Spleen (tissue), 11 donors: ENCODE data around the gene HMCN1. TPM values are rescaled to one million over a fixed set of nuclear protein-coding genes. Genes with fewer than 3 reads are reported as not detected.
"Not testable (repeated sequence)": the region's sequence is repeated elsewhere in the genome, so short reads cannot be mapped to it uniquely, and the experiment has no call there.

Experiments
- DNase-seq: peaks from one replicate; pipeline ENCODE4 v3.0.0-alpha.2; 2020
- H3K27ac ChIP-seq, 8 donors: fragments of 200-600 bp; sonication (generic) in 7 of 8; 1 replicate in 4 of 8; 2 replicates in 4 of 8; pipeline versions ENCODE4 v1.5.0 to v1.8.0; 2016 to 2021; ENCODE audit warnings: inconsistent platforms in 4 of 8, mild to moderate bottlenecking in 4 of 8, moderate library complexity in 1 of 8
- H3K27me3 ChIP-seq, 7 donors: fragments of 200-600 bp; sonication (generic) in 6 of 7; replicated peaks in 1 of 7; 1 replicate in 4 of 7; 2 replicates in 3 of 7; pipeline versions ENCODE4 v1.5.0 to v1.8.0; 2016 to 2021; ENCODE audit warnings: inconsistent platforms in 3 of 7, mild to moderate bottlenecking in 1 of 7
- H3K36me3 ChIP-seq, 6 donors: fragments of 200-600 bp; sonication (generic) in 5 of 6; 1 replicate in 4 of 6; 2 replicates in 2 of 6; pipeline versions ENCODE4 v1.5.0 to v1.8.0; 2016 to 2021; ENCODE audit warnings: inconsistent platforms in 2 of 6
- H3K4me1 ChIP-seq, 6 donors: fragments of 200-600 bp; sonication (generic) in 5 of 6; 1 replicate in 3 of 6; 2 replicates in 3 of 6; pipeline versions ENCODE4 v1.5.0 to v1.8.0; 2016 to 2021; ENCODE audit warnings: inconsistent platforms in 3 of 6
- H3K4me3 ChIP-seq, 8 donors: fragments of 200-600 bp; sonication (generic) in 7 of 8; 1 replicate in 4 of 8; 2 replicates in 4 of 8; pipeline versions ENCODE4 v1.5.0 to v1.8.0; 2016 to 2021; ENCODE audit warnings: inconsistent platforms in 4 of 8, mild to moderate bottlenecking in 4 of 8, moderate library complexity in 2 of 8
- H3K9me3 ChIP-seq, 8 donors: fragments of 200-600 bp; sonication (generic) in 7 of 8; 1 replicate in 4 of 8; 2 replicates in 4 of 8; pipeline versions ENCODE4 v1.5.0 to v1.8.0; 2016 to 2021; ENCODE audit warnings: inconsistent platforms in 4 of 8
- CTCF ChIP-seq, 11 experiments: fragments of 200-600 bp in 7 of 11; fragments of 450-650 bp in 4 of 11; sonication (generic) in 4 of 11; IDR thresholded peaks in 8 of 11; conservative IDR thresholded peaks in 3 of 11; 1 replicate in 7 of 11; 2 replicates in 4 of 11; pipeline versions ENCODE4 v1.4.0 to v1.8.0; 2016 to 2021; ENCODE audit warnings: antibody characterized with exemption in 11 of 11, inconsistent platforms in 4 of 11, mild to moderate bottlenecking in 1 of 11
- POLR2A ChIP-seq, 3 donors: fragments of 450-650 bp; IDR thresholded peaks; one replicate each; pipeline ENCODE4 v1.5.1; 2017; ENCODE audit warnings: antibody characterized with exemption in 3 of 3, mild to moderate bottlenecking in 1 of 3
- POLR2AphosphoS5 ChIP-seq, 3 donors: sonication (generic); formaldehyde crosslinking; IDR thresholded peaks; one replicate each; pipeline ENCODE4 v1.5.1; 2017; ENCODE audit warnings: antibody characterized with exemption in 3 of 3
- WGBS, 5 donors: extraction: QIAGEN DNeasy Blood & Tissue Kit in 3 of 5; methylation state at CpG; one replicate each; pipeline versions ENCODE4 v1.1.5 to v1.1.7; 2013 to 2018; 5-methylcytosine and 5-hydroxymethylcytosine counted together
- intact Hi-C: fragments of 100-400 bp; cut with DNase I; formaldehyde crosslinking; loops from one replicate; pipeline ENCODE4 v1.15.0; 2023; ENCODE audit warnings: low total_unique reads
- polyA plus RNA-seq, 3 donors: library from polyadenylated mRNA; stranded (reverse); fragments of 200-250 nt; gene quantifications; one replicate each; pipeline ENCODE4 v1.2.1, GENCODE V29; 2013
- total RNA-seq, 7 donors: library from RNA; depleted of rRNA in 3 of 7; stranded (reverse); fragments of >200 nt in 3 of 7; fragmentation: NEBNext Ultra II Directional in 4 of 7; extraction: Animal tissue kit (Norgen Biotek cat#: 25700) in 4 of 7; gene quantifications; one replicate each; pipeline versions ENCODE4 v1.1.0 to v1.2.1, GENCODE V29; 2016 to 2021
- donor health status: healthy with polysubstance abuse.
- donor health status: DM: no; HTN: no; CAD: no; lungs with moderate emphysema.
- donor health status: DM: no; HTN: no; CAD: no.
- donor health status: Bipolar disorder and iron deficiency.
- donor health status: healthy.
- donor health status: DM: no; HTN: no; CAD: no.
- donor health status: DM: yes; HTN: yes; CAD: no.

HMCN1 gene
- total and polyA plus RNA-seq, 10 donors, result 1.2 to 28.8 (median 19.9) TPM

- WGBS, 5 donors, result 61 to 88% (median 63%) methylated on average over 1 of the region's 1 CpG
- DNase-seq, result no peak
- no peak overlapping the region for H3K4me3 ChIP-seq
- no peaks in the 10 kb centered on the region for H3K27me3 ChIP-seq
- H3K4me1 ChIP-seq, result peaks cover 0 to 11% (median 6%) of the 10 kb centered on the region in 6 donors
- no peaks in the 10 kb centered on the region for H3K9me3 ChIP-seq
- TF ChIP-seq POLR2A (IDR thresholded peaks at IDR 0.05) (no peak), POLR2AphosphoS5 (IDR thresholded peaks at IDR 0.05) (no peak), CTCF (IDR thresholded peaks at IDR 0.05 in 8 of 11, conservative IDR thresholded peaks at IDR 0.05 in 3 of 11) (no peak)
- no peak overlapping the region for H3K27ac ChIP-seq
- peaks cover 0 to 4% (median 0%) of the 10 kb centered on the region in 6 donors for H3K36me3 ChIP-seq
- intact Hi-C loops, result no loop called here
Measured at GRCh38 chr1:186183219-186183618, 449.0 kb downstream of the HMCN1 start.

GRCh38 chr1:186183970-186184628 lies 449.9 kb downstream of the HMCN1 start:
- DNase-seq, result no peak
- TF ChIP-seq CTCF (IDR thresholded peaks at IDR 0.05 in 8 of 11, conservative IDR thresholded peaks at IDR 0.05 in 3 of 11), result no peak
- no peak for TF ChIP-seq POLR2AphosphoS5 (IDR thresholded peaks at IDR 0.05)
- TF ChIP-seq POLR2A (IDR thresholded peaks at IDR 0.05), result no peak
- peaks cover 0 to 11% (median 6%) of the 10 kb centered on the region in 6 donors for H3K4me1 ChIP-seq
- H3K36me3 ChIP-seq, result peaks cover 0 to 6% (median 0%) of the 10 kb centered on the region in 6 donors
- WGBS, 5 donors, result 24 to 32% (median 29%) methylated on average over 5 of the region's 5 CpGs
- no peaks in the 10 kb centered on the region for H3K9me3 ChIP-seq
- H3K27ac ChIP-seq, result peak overlapping the region in 2 of 8 donors; percentile 12 to 51
- peak overlapping the region in 1 of 8 donors; percentile 31 for H3K4me3 ChIP-seq
- H3K27me3 ChIP-seq, result no peaks in the 10 kb centered on the region
- intact Hi-C loops, result no loop called here

GRCh38 chr1:186186251-186186650 lies 452.1 kb downstream of the HMCN1 start:
- H3K4me3 ChIP-seq, DNase-seq, H3K27ac ChIP-seq, H3K9me3 ChIP-seq, intact Hi-C loops, H3K27me3 ChIP-seq: not testable (repeated sequence)
- Histone ChIP-seq H3K36me3 (peaks cover 0 to 12% (median 0%) of the 10 kb centered on the region in 6 donors), H3K4me1 (peaks cover 0 to 11% (median 6%) of the 10 kb centered on the region in 6 donors)
- 88 to 98% (median 91%) methylated on average over 6 of the region's 6 CpGs for WGBS, 5 donors

- Histone ChIP-seq H3K9me3 (no peaks in the 10 kb centered on the region), H3K4me3 (no peak overlapping the region), H3K36me3 (peaks cover 0 to 12% (median 0%) of the 10 kb centered on the region in 6 donors), H3K27ac (no peak overlapping the region), H3K4me1 (peaks cover 0 to 11% (median 6%) of the 10 kb centered on the region in 6 donors), H3K27me3 (no peaks in the 10 kb centered on the region)
- TF ChIP-seq POLR2AphosphoS5 (IDR thresholded peaks at IDR 0.05) (no peak), POLR2A (IDR thresholded peaks at IDR 0.05) (no peak), CTCF (IDR thresholded peaks at IDR 0.05 in 8 of 11, conservative IDR thresholded peaks at IDR 0.05 in 3 of 11) (no peak)
- no peak for DNase-seq
- intact Hi-C loops, result no loop called here
- 81 to 90% (median 86%) methylated on average over 5 of the region's 5 CpGs for WGBS, 5 donors
Measured at GRCh38 chr1:186187601-186188000, 453.4 kb downstream of the HMCN1 start.
